K562 (cell line): ENCODE data around the gene FAM90A26. TPM values are rescaled to one million over a fixed set of nuclear protein-coding genes. Genes with fewer than 3 reads are reported as not detected.
"Not testable (repeated sequence)": the region's sequence is repeated elsewhere in the genome, so short reads cannot be mapped to it uniquely, and the experiment has no call there.

Source experiments
- ATAC-seq: fragments of 200-7000 bp; cut with Tn5 transposase; 3 replicates; pipeline ENCODE4 v1.9.1; 2020; ENCODE audit warnings: moderate library complexity
- BruUV-seq: library from RNA; stranded (reverse); fragments of 400-500 nt; replicated peaks from 2 replicates; lab custom pipeline; 2021; lab: Mats Ljungman, UMichigan
- CTCF ChIA-PET: fragments of 300-600 bp; formaldehyde crosslinking; extraction: SDS; loops from one replicate; lab custom pipeline; 2021; ENCODE audit warnings: low intra/inter-chr PET ratio; lab: Yijun Ruan, JAX
- POLR2A ChIA-PET: fragments of 300-600, 350-650 bp; sonication (Branson Sonifier 250); formaldehyde crosslinking; extraction: SDS; loops from one replicate; lab custom pipeline; 2021; ENCODE audit warnings: antibody characterized with exemption, inconsistent platforms; lab: Yijun Ruan, JAX
- DNase-seq, 4 experiments: peaks; one replicate each; pipeline versions ENCODE4 v3.0.0 to v3.0.0-alpha.2; 2011 to 2018; ENCODE audit warnings: low spot score in 3 of 4, mixed read lengths in 3 of 4; ENCODE audit errors: extremely low read depth in 1 of 4
- FAIRE-seq: peaks from 2 replicates; lab custom pipeline; 2011; peaks lifted over from hg19 to GRCh38; lab: Jason Lieb, UNC
- H2AFZ ChIP-seq: 2 replicates; pipeline ENCODE4 v1.6.0; 2011; ENCODE audit warnings: low read depth, low read length, control low read depth, inconsistent platforms
- H3K27ac ChIP-seq: fragments of 200-600 bp; 3 replicates; pipeline ENCODE4 v1.8.0; 2011; ENCODE audit warnings: low read depth, mild to moderate bottlenecking, control low read depth, inconsistent platforms, low read length, moderate library complexity, mixed read lengths; ENCODE audit errors: extremely low read depth
- H3K27me3 ChIP-seq, 2 experiments: fragments of 300-600 bp in 1 of 2; 2 replicates in 1 of 2; 3 replicates in 1 of 2; pipeline versions ENCODE4 v1.6.0 to v1.8.0; 2011; ENCODE audit warnings: inconsistent platforms in 2 of 2, low read length in 2 of 2, mild to moderate bottlenecking in 1 of 2, mixed read lengths in 1 of 2, moderate library complexity in 1 of 2; ENCODE audit not compliant: control insufficient read depth in 2 of 2, insufficient read depth in 2 of 2
- H3K36me3 ChIP-seq: fragments of 300-600 bp; 3 replicates; pipeline ENCODE4 v1.8.0; 2011; ENCODE audit warnings: mild to moderate bottlenecking, low read length, inconsistent platforms; ENCODE audit not compliant: control insufficient read depth, insufficient read depth
- H3K4me1 ChIP-seq, 2 experiments: fragments of 200-600 bp in 1 of 2; replicated peaks in 1 of 2; 2 replicates in 1 of 2; 3 replicates in 1 of 2; pipeline versions ENCODE4 v1.5.1 to v1.8.0; 2011; ENCODE audit warnings: inconsistent platforms in 2 of 2, low read length in 2 of 2, mild to moderate bottlenecking in 1 of 2, mixed read lengths in 1 of 2, moderate library complexity in 1 of 2; ENCODE audit not compliant: control insufficient read depth in 2 of 2, insufficient read depth in 2 of 2
- H3K4me2 ChIP-seq: 2 replicates; pipeline ENCODE4 v1.6.1; 2011; ENCODE audit warnings: low read length, control low read depth, inconsistent platforms, mixed read lengths; ENCODE audit not compliant: insufficient read depth
- H3K4me3 ChIP-seq: fragments of 200-600 bp; sonication (generic), shearing (Covaris generic); 2 replicates; pipeline ENCODE4 v1.5.1; 2016; ENCODE audit warnings: control low read depth, inconsistent platforms
- H3K79me2 ChIP-seq: fragments of 200-600 bp; 3 replicates; pipeline ENCODE4 v1.8.0; 2011; ENCODE audit warnings: low read length, inconsistent platforms; ENCODE audit not compliant: control insufficient read depth, insufficient read depth
- H3K9ac ChIP-seq, 2 experiments: 2 replicates each; pipeline versions ENCODE4 v1.6.0 to v1.6.1; 2011; ENCODE audit warnings: low read depth in 2 of 2, low read length in 2 of 2, control low read depth in 1 of 2, inconsistent platforms in 1 of 2, mild to moderate bottlenecking in 1 of 2, mixed read lengths in 1 of 2; ENCODE audit not compliant: insufficient read depth in 1 of 2
- H3K9me1 ChIP-seq: one replicate; pipeline ENCODE4 v1.6.0; 2011; ENCODE audit warnings: inconsistent platforms, mild to moderate bottlenecking, low read length, moderate library complexity; ENCODE audit not compliant: control insufficient read depth, insufficient read depth
- H3K9me3 ChIP-seq: replicated peaks from 2 replicates; pipeline ENCODE4 v1.5.1; 2011; ENCODE audit warnings: low read depth, low read length, inconsistent platforms; ENCODE audit not compliant: control insufficient read depth, insufficient read depth
- H4K20me1 ChIP-seq: replicated peaks from 2 replicates; pipeline ENCODE4 v1.6.1; 2011; ENCODE audit warnings: low read length, inconsistent platforms, mixed read lengths; ENCODE audit not compliant: control insufficient read depth, insufficient read depth
- FOXA3 ChIP-seq, 2 experiments: fragments of 450-650 bp in 1 of 2; sonication (generic) in 1 of 2; formaldehyde crosslinking; IDR thresholded peaks in 1 of 2; conservative IDR thresholded peaks in 1 of 2; 2 replicates each; pipeline versions ENCODE4 v1.4.0 to v1.8.0; 2020 to 2022; ENCODE audit warnings: mild to moderate bottlenecking in 2 of 2, missing genetic modification reagents in 1 of 2
- FOXK2 ChIP-seq, 2 experiments: fragments of 450-650 bp; IDR thresholded peaks in 1 of 2; conservative IDR thresholded peaks in 1 of 2; 2 replicates each; pipeline ENCODE4 v1.6.1; 2016; ENCODE audit warnings: low read depth in 2 of 2, mild to moderate bottlenecking in 1 of 2
- RAD21 ChIP-seq, 2 experiments: fragments of 250-450 bp in 1 of 2; fragments of 450-650 bp in 1 of 2; sonication (Bioruptor Pico) in 1 of 2; formaldehyde crosslinking in 1 of 2; IDR thresholded peaks in 1 of 2; conservative IDR thresholded peaks in 1 of 2; 2 replicates each; pipeline versions ENCODE4 v1.4.0 to v1.8.0; 2020 to 2022; ENCODE audit warnings: mild to moderate bottlenecking in 2 of 2, moderate library complexity in 1 of 2
- SMC3 ChIP-seq: conservative IDR thresholded peaks from 2 replicates; pipeline ENCODE4 v1.6.1; 2011; ENCODE audit warnings: low read depth, low read length, improper control_type of control experiment; ENCODE audit not compliant: insufficient read depth
- WGBS: fragments of 100-300 bp; shearing (Covaris generic); methylation state at CpG from one replicate; pipeline ENCODE4 v1.1.6; 2016; ENCODE audit warnings: low coverage, mixed read lengths; ENCODE audit not compliant: insufficient coverage; ENCODE audit errors: missing lambda C conversion rate; 5-methylcytosine and 5-hydroxymethylcytosine counted together
- in situ Hi-C: fragments of 300-500 bp; cut with MboI; formaldehyde crosslinking; loops from 4 replicates; pipeline ENCODE4 v1.15.0; 2018; ENCODE audit warnings: inconsistent platforms, mixed read lengths
- intact Hi-C: fragments of 100-400 bp; cut with micrococcal nuclease; formaldehyde crosslinking; loops from 2 replicates; pipeline ENCODE4 v1.14.2; 2022
- polyA plus RNA-seq, 8 experiments: library from polyadenylated mRNA; depleted of rRNA in 4 of 8; stranded (reverse) in 5 of 8; unstranded in 3 of 8; fragments of >200 nt; fragmentation: Nextera tagmentation in 2 of 8; fragmentation: Illumina TruSeq in 1 of 8; extraction: Ambion mirVana in 2 of 8; extraction: Trizol in 1 of 8; gene quantifications; 2 replicates each; pipeline versions ENCODE4 v1.2.1 to v1.2.3, GENCODE V29; 2011 to 2014; ENCODE audit warnings: inconsistent platforms in 1 of 8, missing spikeins in 1 of 8
- total RNA-seq, 7 experiments: library from RNA; depleted of rRNA in 6 of 7; stranded (reverse); fragments of >200 nt in 6 of 7; fragmentation: Illumina TruSeq in 2 of 7; extraction: Trizol in 2 of 7; gene quantifications; 2 replicates each; pipeline versions ENCODE4 v1.2.1 to v1.2.3, GENCODE V29; 2011 to 2021; ENCODE audit warnings: low replicate concordance in 1 of 7
- TF ChIP-seq, protein P1 (sequence below), 3 experiments: IDR thresholded peaks in 2 of 3; conservative IDR thresholded peaks in 1 of 3; 2 replicates each; pipeline ENCODE4 v1.5.1; 2011 to 2012; ENCODE audit warnings: low read length in 3 of 3, mild to moderate bottlenecking in 3 of 3, control low read depth in 2 of 3, improper control_type of control experiment in 1 of 3, inconsistent platforms in 1 of 3, low read depth in 1 of 3, mixed read lengths in 1 of 3, moderate library complexity in 1 of 3; ENCODE audit not compliant: insufficient read depth in 2 of 3
- TF ChIP-seq, protein P2 (sequence below), 2 experiments: fragments of 450-650 bp; formaldehyde crosslinking in 1 of 2; IDR thresholded peaks; 2 replicates each; pipeline versions ENCODE4 v1.4.0 to v1.6.1; 2014 to 2020; ENCODE audit warnings: mild to moderate bottlenecking in 2 of 2, borderline replicate concordance in 1 of 2, low read depth in 1 of 2

Gene FAM90A26
- total and polyA plus RNA-seq, 9 of the 15 experiments (the other 6 are each of a cell fraction or from before 2014, with no cell fraction given), result not detected

DNA sequence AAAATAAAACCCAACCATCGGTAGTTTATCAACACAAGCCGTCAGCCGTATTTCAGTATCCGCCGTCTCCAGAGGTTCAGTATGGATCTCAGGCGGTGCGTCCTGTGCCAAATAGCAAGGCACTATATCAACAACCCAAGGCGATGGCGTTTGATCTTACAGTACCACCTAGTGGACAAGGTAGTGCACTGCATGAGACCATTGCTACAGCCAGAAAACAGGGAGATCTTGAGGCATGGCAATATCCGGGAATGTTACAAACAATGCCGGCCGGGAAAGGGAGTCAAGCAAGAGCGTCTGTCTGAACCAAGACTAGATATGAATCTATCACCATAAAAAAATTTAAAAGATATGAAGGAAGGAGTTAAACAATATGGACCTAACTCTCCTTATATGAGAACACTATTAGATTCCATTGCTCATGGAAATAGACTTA, 46.6 kb upstream of the FAM90A26 start:
- peak in 3 of 4 experiments; percentile 10 to 43 (median 15) for DNase-seq
- H3K9me3 ChIP-seq, H3K27ac ChIP-seq, H3K9me1 ChIP-seq: not testable (repeated sequence)
- TF ChIP-seq FOXA3 (CRISPR knock-in tag; conservative IDR thresholded peaks at IDR 0.05 in 1 of 2, IDR thresholded peaks at IDR 0.05 in 1 of 2), result 0 out of 4 replicates have a peak, but pooled peaks of 1 of the 2 experiments have one; percentile 20
- peak; percentile 46; the same call in 1 of the 2 replicates for TF ChIP-seq SMC3
- TF ChIP-seq, protein P1, sequence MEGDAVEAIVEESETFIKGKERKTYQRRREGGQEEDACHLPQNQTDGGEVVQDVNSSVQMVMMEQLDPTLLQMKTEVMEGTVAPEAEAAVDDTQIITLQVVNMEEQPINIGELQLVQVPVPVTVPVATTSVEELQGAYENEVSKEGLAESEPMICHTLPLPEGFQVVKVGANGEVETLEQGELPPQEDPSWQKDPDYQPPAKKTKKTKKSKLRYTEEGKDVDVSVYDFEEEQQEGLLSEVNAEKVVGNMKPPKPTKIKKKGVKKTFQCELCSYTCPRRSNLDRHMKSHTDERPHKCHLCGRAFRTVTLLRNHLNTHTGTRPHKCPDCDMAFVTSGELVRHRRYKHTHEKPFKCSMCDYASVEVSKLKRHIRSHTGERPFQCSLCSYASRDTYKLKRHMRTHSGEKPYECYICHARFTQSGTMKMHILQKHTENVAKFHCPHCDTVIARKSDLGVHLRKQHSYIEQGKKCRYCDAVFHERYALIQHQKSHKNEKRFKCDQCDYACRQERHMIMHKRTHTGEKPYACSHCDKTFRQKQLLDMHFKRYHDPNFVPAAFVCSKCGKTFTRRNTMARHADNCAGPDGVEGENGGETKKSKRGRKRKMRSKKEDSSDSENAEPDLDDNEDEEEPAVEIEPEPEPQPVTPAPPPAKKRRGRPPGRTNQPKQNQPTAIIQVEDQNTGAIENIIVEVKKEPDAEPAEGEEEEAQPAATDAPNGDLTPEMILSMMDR (IDR thresholded peaks at IDR 0.05 in 2 of 3, conservative IDR thresholded peaks at IDR 0.05 in 1 of 3; ENCODE audit: insufficient read depth in 2 of 3, low read depth in 1 of 3, low read length in 3 of 3), result peak; percentile 52 to 61 (median 61); a peak in 5 of 6 replicates
- TF ChIP-seq RAD21 (CRISPR knock-in tag; conservative IDR thresholded peaks at IDR 0.05 in 1 of 2, IDR thresholded peaks at IDR 0.05 in 1 of 2), result peak; percentile 41 to 72; a peak in 3 of 4 replicates
- TF ChIP-seq, protein P2, sequence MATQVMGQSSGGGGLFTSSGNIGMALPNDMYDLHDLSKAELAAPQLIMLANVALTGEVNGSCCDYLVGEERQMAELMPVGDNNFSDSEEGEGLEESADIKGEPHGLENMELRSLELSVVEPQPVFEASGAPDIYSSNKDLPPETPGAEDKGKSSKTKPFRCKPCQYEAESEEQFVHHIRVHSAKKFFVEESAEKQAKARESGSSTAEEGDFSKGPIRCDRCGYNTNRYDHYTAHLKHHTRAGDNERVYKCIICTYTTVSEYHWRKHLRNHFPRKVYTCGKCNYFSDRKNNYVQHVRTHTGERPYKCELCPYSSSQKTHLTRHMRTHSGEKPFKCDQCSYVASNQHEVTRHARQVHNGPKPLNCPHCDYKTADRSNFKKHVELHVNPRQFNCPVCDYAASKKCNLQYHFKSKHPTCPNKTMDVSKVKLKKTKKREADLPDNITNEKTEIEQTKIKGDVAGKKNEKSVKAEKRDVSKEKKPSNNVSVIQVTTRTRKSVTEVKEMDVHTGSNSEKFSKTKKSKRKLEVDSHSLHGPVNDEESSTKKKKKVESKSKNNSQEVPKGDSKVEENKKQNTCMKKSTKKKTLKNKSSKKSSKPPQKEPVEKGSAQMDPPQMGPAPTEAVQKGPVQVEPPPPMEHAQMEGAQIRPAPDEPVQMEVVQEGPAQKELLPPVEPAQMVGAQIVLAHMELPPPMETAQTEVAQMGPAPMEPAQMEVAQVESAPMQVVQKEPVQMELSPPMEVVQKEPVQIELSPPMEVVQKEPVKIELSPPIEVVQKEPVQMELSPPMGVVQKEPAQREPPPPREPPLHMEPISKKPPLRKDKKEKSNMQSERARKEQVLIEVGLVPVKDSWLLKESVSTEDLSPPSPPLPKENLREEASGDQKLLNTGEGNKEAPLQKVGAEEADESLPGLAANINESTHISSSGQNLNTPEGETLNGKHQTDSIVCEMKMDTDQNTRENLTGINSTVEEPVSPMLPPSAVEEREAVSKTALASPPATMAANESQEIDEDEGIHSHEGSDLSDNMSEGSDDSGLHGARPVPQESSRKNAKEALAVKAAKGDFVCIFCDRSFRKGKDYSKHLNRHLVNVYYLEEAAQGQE (IDR thresholded peaks at IDR 0.05; ENCODE audit: borderline replicate concordance), result peak; percentile 41; the same call in 1 of the 2 replicates
- TF ChIP-seq, protein P2 (CRISPR knock-in tag; IDR thresholded peaks at IDR 0.05; ENCODE audit: low read depth), result not testable (repeated sequence)
- TF ChIP-seq FOXK2 (conservative IDR thresholded peaks at IDR 0.05 in 1 of 2, IDR thresholded peaks at IDR 0.05 in 1 of 2; ENCODE audit: low read depth in 2 of 2), result 0 out of 4 replicates have a peak, but pooled peaks of 1 of the 2 experiments have one; percentile 35
- TF ChIP-seq, all 486 proteins: peak for 6; not testable (repeated sequence) for 480
- 2% methylated on average over 12 of the region's 13 CpGs for WGBS
- H3K36me3 ChIP-seq, ATAC-seq, H3K9ac ChIP-seq, BruUV-seq, H3K79me2 ChIP-seq, H3K4me2 ChIP-seq, H3K27me3 ChIP-seq, H2AFZ ChIP-seq, FAIRE-seq, H4K20me1 ChIP-seq, H3K4me3 ChIP-seq, H3K4me1 ChIP-seq, in situ Hi-C loops, POLR2A ChIA-PET: not testable (repeated sequence)
- CTCF ChIA-PET, result interaction anchor here (0.7 kb wide), 1 partner anchor 123 kb away, joined by 3 read pairs; no protein-coding TSS in a partner anchor
- intact Hi-C loops, result loop anchor here (5.0 kb wide), 2 partner anchors 121 to 181 kb away; no protein-coding TSS in a partner anchor
